KOPT-K1 (cell line): ENCODE results near the gene PEPD.

ENCODE experiments used
- H3K27ac ChIP-seq: fragments of 200-600 bp; sonication (generic); 2 replicates; pipeline ENCODE4 v1.5.1; 2016; ENCODE audit warnings: antibody characterized with exemption, mild to moderate bottlenecking, low read depth, low read length; ENCODE audit not compliant: poor library complexity, severe bottlenecking
- H3K36me3 ChIP-seq: fragments of 200-600 bp; sonication (generic); 2 replicates; pipeline ENCODE4 v1.5.1; 2017; ENCODE audit warnings: antibody characterized with exemption, mild to moderate bottlenecking, low read length, moderate library complexity; ENCODE audit not compliant: insufficient read depth
- H3K9me3 ChIP-seq: fragments of 200-600 bp; sonication (generic); 2 replicates; pipeline ENCODE4 v1.5.1; 2017; ENCODE audit warnings: antibody characterized with exemption, low read length, mild to moderate bottlenecking; ENCODE audit not compliant: insufficient read depth, poor library complexity, severe bottlenecking

Gene PEPD

GRCh38 chr19:33390101-33390907 lies 131.3 kb downstream of the PEPD start:
- H3K36me3 ChIP-seq = peaks cover 11% of the 10 kb centered on the region; the same call in 1 of the 2 replicates
- H3K9me3 ChIP-seq = no peaks in the 10 kb centered on the region
- H3K27ac ChIP-seq = no peak overlapping the region

GRCh38 chr19:33389421-33390100 lies 132.0 kb downstream of the PEPD start:
- H3K9me3 ChIP-seq = no peaks in the 10 kb centered on the region

GRCh38 chr19:33388725-33389420 lies 132.7 kb downstream of the PEPD start:
- Histone ChIP-seq H3K9me3 (no peaks in the 10 kb centered on the region), H3K36me3 (peaks cover 11% of the 10 kb centered on the region; the same call in 1 of the 2 replicates), H3K27ac (no peak overlapping the region)

More at GRCh38 chr19:33389421-33390100, 132.0 kb downstream of the PEPD start:
- H3K27ac ChIP-seq = no peak overlapping the region
- peaks cover 11% of the 10 kb centered on the region; the same call in 1 of the 2 replicates for H3K36me3 ChIP-seq

- Histone ChIP-seq H3K36me3 (peaks cover 11% of the 10 kb centered on the region; the same call in 1 of the 2 replicates), H3K9me3 (no peaks in the 10 kb centered on the region), H3K27ac (no peak overlapping the region)
Measured at GRCh38 chr19:33388231-33388724, 133.3 kb downstream of the PEPD start.

GRCh38 chr19:33387351-33388230 lies 134.0 kb downstream of the PEPD start:
- no peak overlapping the region for H3K27ac ChIP-seq
- peaks cover 11% of the 10 kb centered on the region; the same call in 1 of the 2 replicates for H3K36me3 ChIP-seq
- H3K9me3 ChIP-seq = no peaks in the 10 kb centered on the region

- no peaks in the 10 kb centered on the region for H3K9me3 ChIP-seq
- peaks cover 14% of the 10 kb centered on the region; the same call in 1 of the 2 replicates for H3K36me3 ChIP-seq
- no peak overlapping the region for H3K27ac ChIP-seq
Measured at GRCh38 chr19:33386361-33386858, 135.2 kb downstream of the PEPD start.

GRCh38 chr19:33385956-33386355 lies 135.6 kb downstream of the PEPD start:
- Histone ChIP-seq H3K9me3 (no peaks in the 10 kb centered on the region), H3K27ac (no peak overlapping the region), H3K36me3 (peaks cover 18% of the 10 kb centered on the region; the same call in 1 of the 2 replicates)

GRCh38 chr19:33384983-33385382 lies 136.6 kb downstream of the PEPD start:
- Histone ChIP-seq H3K27ac (no peak overlapping the region), H3K9me3 (no peaks in the 10 kb centered on the region), H3K36me3 (peaks cover 27% of the 10 kb centered on the region)

GRCh38 chr19:33383720-33384292 lies 137.8 kb downstream of the PEPD start:
- peaks cover 37% of the 10 kb centered on the region for H3K36me3 ChIP-seq
- no peaks in the 10 kb centered on the region for H3K9me3 ChIP-seq
- no peak overlapping the region for H3K27ac ChIP-seq

- Histone ChIP-seq H3K36me3 (peaks cover 37% of the 10 kb centered on the region), H3K27ac (no peak overlapping the region), H3K9me3 (no peaks in the 10 kb centered on the region)
Measured at GRCh38 chr19:33382982-33383381, 138.6 kb downstream of the PEPD start.

GRCh38 chr19:33382006-33382405 lies 139.6 kb downstream of the PEPD start:
- H3K9me3 ChIP-seq = no peaks in the 10 kb centered on the region
- peaks cover 37% of the 10 kb centered on the region for H3K36me3 ChIP-seq
- H3K27ac ChIP-seq = no peak overlapping the region

GRCh38 chr19:33381101-33381500 lies 140.5 kb downstream of the PEPD start:
- Histone ChIP-seq H3K27ac (no peak overlapping the region), H3K36me3 (peaks cover 33% of the 10 kb centered on the region), H3K9me3 (no peaks in the 10 kb centered on the region)

- peaks cover 26% of the 10 kb centered on the region for H3K36me3 ChIP-seq
- H3K27ac ChIP-seq = no peak overlapping the region
Measured at GRCh38 chr19:33379151-33379829, 142.3 kb downstream of the PEPD start.

More at GRCh38 chr19:33379151-33379829, 142.3 kb downstream of the PEPD start:
- no peaks in the 10 kb centered on the region for H3K9me3 ChIP-seq
